Fibroblast of pulmonary artery (primary cell): ENCODE results near the gene MEGF8.

ENCODE experiments used
- DNase-seq: peaks from one replicate; pipeline ENCODE4 v3.0.0-alpha.2; 2010; ENCODE audit warnings: low read depth
- H3K4me3 ChIP-seq: replicated peaks from 2 replicates; pipeline ENCODE4 v1.5.1; 2011; ENCODE audit warnings: low read depth, mild to moderate bottlenecking, control low read depth, low read length, moderate library complexity
- TF ChIP-seq, protein P1 (sequence below): IDR thresholded peaks from 2 replicates; pipeline ENCODE4 v1.5.1; 2011; ENCODE audit warnings: mild to moderate bottlenecking, control low read depth, low read length, inconsistent platforms; ENCODE audit errors: missing control alignments

MEGF8 gene

DNA sequence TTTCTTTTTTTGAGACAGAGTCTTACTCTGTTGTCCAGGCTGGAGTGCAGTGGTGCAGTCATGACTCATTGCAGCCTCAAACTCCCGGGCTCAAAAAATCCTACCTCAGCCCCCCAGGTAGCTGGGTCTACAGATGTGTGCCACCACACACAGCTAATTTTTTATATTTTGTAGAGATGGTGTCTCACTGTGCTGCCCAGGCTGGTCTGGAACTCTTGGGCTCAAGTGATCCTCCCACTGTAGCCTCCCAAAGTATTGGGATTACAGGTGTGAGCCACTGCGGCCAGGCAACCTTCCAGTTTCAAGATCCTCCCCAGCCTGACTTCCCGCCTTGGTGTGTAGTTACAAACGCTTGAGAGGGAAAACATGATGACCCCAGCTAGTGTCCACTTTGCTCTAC lies 42.5 kb downstream of the MEGF8 start:
- no peak overlapping the region for H3K4me3 ChIP-seq
- DNase-seq = no peak
- TF ChIP-seq, protein P1, sequence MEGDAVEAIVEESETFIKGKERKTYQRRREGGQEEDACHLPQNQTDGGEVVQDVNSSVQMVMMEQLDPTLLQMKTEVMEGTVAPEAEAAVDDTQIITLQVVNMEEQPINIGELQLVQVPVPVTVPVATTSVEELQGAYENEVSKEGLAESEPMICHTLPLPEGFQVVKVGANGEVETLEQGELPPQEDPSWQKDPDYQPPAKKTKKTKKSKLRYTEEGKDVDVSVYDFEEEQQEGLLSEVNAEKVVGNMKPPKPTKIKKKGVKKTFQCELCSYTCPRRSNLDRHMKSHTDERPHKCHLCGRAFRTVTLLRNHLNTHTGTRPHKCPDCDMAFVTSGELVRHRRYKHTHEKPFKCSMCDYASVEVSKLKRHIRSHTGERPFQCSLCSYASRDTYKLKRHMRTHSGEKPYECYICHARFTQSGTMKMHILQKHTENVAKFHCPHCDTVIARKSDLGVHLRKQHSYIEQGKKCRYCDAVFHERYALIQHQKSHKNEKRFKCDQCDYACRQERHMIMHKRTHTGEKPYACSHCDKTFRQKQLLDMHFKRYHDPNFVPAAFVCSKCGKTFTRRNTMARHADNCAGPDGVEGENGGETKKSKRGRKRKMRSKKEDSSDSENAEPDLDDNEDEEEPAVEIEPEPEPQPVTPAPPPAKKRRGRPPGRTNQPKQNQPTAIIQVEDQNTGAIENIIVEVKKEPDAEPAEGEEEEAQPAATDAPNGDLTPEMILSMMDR = no peak

DNA sequence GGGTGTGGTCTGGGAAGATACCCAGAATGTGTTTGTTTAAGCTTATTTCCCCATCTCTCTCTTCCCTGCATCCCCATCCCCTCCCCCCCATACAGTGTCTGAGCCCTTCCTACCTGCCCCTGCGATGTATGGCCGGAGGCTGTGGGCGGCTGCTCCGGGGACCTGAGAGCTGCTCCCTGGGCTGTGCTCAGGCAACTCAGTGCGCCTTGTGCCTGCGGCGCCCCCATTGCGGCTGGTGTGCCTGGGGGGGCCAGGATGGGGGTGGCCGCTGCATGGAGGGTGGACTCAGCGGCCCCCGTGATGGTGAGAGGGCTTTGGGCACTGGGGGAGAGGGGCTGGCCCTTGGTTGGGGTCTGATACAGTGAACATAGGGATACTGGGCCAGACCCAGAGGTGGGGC lies 42.9 kb downstream of the MEGF8 start:
- no peak overlapping the region for H3K4me3 ChIP-seq
- TF ChIP-seq, protein P1 = no peak
- no peak for DNase-seq

DNA sequence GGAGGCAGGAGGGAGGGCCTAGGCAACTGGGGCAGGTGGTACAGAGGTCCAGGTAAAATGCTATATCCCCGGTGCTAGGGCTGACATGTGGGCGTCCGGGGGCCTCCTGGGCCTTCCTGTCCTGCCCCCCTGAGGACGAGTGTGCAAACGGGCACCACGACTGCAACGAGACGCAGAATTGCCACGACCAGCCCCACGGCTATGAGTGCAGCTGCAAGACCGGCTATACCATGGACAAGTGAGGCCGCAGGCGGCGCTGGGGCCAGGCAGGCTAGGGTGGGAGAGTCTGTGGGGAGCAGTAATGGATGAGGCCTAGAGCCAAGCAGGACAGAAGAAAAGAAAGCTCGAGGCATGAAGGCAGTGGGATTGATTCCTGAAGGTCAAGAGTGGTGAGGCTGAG lies 43.3 kb downstream of the MEGF8 start:
- H3K4me3 ChIP-seq = no peak overlapping the region
- TF ChIP-seq, protein P1 = no peak
- DNase-seq = no peak

DNA sequence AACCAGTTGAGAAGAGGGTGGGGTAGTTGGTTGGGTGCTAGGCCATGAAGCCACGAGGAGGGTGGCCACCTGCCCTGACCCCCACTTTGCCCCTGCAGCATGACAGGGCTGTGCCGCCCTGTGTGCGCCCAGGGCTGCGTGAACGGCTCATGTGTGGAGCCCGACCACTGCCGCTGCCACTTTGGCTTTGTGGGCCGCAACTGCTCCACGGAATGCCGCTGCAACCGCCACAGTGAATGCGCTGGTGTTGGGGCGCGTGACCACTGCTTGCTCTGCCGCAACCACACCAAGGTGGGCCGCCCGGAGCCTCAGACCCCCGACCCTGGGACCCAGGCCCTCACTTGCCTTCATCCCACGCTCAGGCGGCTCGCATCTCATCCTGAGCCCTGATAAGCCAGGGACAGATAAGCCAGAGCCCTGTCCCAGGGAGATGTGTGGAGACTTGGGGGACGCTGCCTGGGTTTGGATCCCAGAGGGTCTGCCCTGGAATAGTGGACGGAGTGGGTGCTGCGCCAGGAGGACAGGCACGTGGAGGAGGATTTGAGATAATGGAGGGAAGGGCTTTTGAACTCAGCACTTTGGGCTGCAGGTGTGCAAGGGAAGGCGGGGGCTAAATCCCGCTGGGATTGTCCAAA lies 44.1 kb downstream of the MEGF8 start:
- H3K4me3 ChIP-seq = no peak overlapping the region
- DNase-seq = no peak
- TF ChIP-seq, protein P1 = no peak

DNA sequence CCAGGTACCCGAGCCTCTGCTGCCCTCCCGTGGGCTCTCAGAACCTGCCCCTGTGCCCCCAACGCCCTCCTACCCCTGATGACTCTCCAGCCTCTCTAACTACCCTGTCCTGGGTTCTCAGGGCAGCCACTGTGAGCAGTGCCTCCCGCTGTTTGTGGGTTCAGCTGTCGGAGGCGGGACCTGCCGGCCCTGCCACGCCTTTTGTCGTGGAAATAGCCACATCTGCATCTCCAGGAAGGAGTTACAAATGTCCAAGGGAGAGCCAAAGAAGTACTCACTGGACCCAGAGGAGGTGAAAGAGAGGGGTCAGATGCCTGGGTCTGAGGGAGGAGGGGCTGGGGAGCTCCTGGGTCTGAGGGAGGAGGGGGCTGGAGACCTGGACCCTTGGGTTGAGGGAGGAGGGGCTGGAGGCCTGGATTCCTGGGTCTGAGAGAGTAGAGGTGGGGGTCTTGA lies 44.7 kb downstream of the MEGF8 start:
- TF ChIP-seq, protein P1 = no peak
- no peak for DNase-seq
- no peak overlapping the region for H3K4me3 ChIP-seq

DNA sequence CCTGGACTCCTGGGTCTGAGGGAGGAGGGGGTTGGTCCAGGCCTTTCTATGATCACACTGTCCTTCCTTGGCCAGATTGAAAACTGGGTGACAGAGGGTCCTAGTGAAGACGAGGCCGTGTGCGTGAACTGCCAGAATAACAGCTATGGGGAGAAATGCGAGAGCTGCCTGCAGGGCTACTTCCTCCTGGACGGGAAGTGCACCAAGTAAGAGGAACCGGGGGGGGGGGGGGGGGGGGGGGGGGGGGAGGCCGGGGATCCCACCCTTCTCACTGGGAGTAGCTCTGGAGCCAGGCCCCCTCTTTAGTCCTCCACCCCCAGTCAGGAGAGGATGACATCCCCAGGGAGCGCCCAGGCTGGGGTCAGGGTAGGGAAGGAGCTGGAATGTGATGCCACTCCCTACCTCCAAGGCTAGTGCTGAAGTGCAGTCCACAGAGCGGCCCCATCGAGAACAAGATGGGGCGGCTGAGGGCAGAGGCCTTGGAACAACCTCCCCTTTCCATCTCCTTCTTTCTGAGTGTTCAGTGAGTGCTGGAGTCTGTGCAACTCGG lies 45.3 kb downstream of the MEGF8 start:
- TF ChIP-seq, protein P1 = no peak
- no peak for DNase-seq
- H3K4me3 ChIP-seq = no peak overlapping the region
